ENCODE data around the gene TOP3B.

The TOP3B gene

GRCh38 chr22:21960200-21961126 lies 22.1 kb downstream of the TOP3B start:
- DNase-seq = no peak

- no peak for DNase-seq
Observed at GRCh38 chr22:21959274-21960074, 23.1 kb downstream of the TOP3B start.

- DNase-seq = no peak
Observed at GRCh38 chr22:21958360-21959273, 24.0 kb downstream of the TOP3B start.

- peak; percentile 78 for DNase-seq
Observed at GRCh38 chr22:21952586-21953571, 29.7 kb downstream of the TOP3B start, which contains the start of gene PPM1F. TSS of gene PPM1F (minus strand) at chr22:21952848. CDS start at chr22:21946048, 6,800 bp downstream.

GRCh38 chr22:21951931-21952465 lies 30.6 kb downstream of the TOP3B start:
- no peak for DNase-seq

GRCh38 chr22:21951062-21951461 lies 31.5 kb downstream of the TOP3B start:
- DNase-seq = no peak

- DNase-seq = no peak
Observed at GRCh38 chr22:21949948-21950347, 32.6 kb downstream of the TOP3B start.

GRCh38 chr22:21949569-21949918 lies 33.0 kb downstream of the TOP3B start:
- no peak for DNase-seq

- no peak for DNase-seq
Observed at GRCh38 chr22:21948824-21949568, 33.6 kb downstream of the TOP3B start.

GRCh38 chr22:21948390-21948789 lies 34.2 kb downstream of the TOP3B start:
- DNase-seq = peak; percentile 17

GRCh38 chr22:21947040-21948014 lies 35.3 kb downstream of the TOP3B start:
- peak; percentile 87 for DNase-seq

GRCh38 chr22:21946262-21946925 lies 36.2 kb downstream of the TOP3B start:
- DNase-seq = peak; percentile 19

GRCh38 chr22:21945453-21946261 lies 36.9 kb downstream of the TOP3B start:
- DNase-seq = no peak

GRCh38 chr22:21944871-21945270 lies 37.7 kb downstream of the TOP3B start:
- DNase-seq = no peak

- no peak for DNase-seq
Observed at GRCh38 chr22:21943571-21944448, 38.8 kb downstream of the TOP3B start.

All from hematopoietic multipotent progenitor cell treated with erythropoietin and hydrocortisone succinate and interleukin-3 and kit ligand, for 8 days (in vitro differentiated cells).